Gastroesophageal sphincter (tissue), 4 donors: ENCODE measurements around the gene RAB11A. TPM values are rescaled to one million over a fixed set of nuclear protein-coding genes. Genes with fewer than 3 reads are reported as not detected.
A peak's percentile ranks its signal among the peaks of the same experiment; 100 is the strongest.
"Not testable (repeated sequence)": the region's sequence is repeated elsewhere in the genome, so short reads cannot be mapped to it uniquely, and the experiment has no call there.

Experiments
- ATAC-seq: fragments of 150-250 bp; one replicate; pipeline ENCODE4 v1.9.1; 2016; ENCODE audit warnings: mild to moderate bottlenecking, moderate library complexity
- H3K27ac ChIP-seq, 4 donors: fragments of 200-600 bp; sonication (generic) in 3 of 4; 1 replicate in 3 of 4; 2 replicates in 1 of 4; pipeline ENCODE4 v1.5.1; 2016 to 2019
- H3K27me3 ChIP-seq: fragments of 200-600 bp; sonication (generic); one replicate; pipeline ENCODE4 v1.5.1; 2019
- H3K36me3 ChIP-seq, 2 donors: fragments of 200-600 bp; sonication (generic); one replicate each; pipeline ENCODE4 v1.5.1; 2019; ENCODE audit warnings: control low read depth in 1 of 2
- H3K4me1 ChIP-seq, 3 donors: fragments of 200-600 bp; sonication (generic); 1 replicate in 2 of 3; 2 replicates in 1 of 3; pipeline ENCODE4 v1.5.1; 2016 to 2019; ENCODE audit warnings: control low read depth in 2 of 3
- H3K4me3 ChIP-seq, 2 donors: fragments of 200-600 bp; sonication (generic); one replicate each; pipeline ENCODE4 v1.5.1; 2019; ENCODE audit warnings: mild to moderate bottlenecking in 1 of 2, moderate library complexity in 1 of 2
- H3K9me3 ChIP-seq, 3 donors: fragments of 200-600 bp; sonication (generic); one replicate each; pipeline ENCODE4 v1.5.1; 2017 to 2019; ENCODE audit warnings: control low read depth in 2 of 3
- CTCF ChIP-seq, 4 experiments: fragments of 200-600 bp in 2 of 4; fragments of 450-650 bp in 2 of 4; sonication (generic) in 1 of 4; IDR thresholded peaks; one replicate each; pipeline ENCODE4 v1.5.1; 2017 to 2019; ENCODE audit warnings: antibody characterized with exemption in 4 of 4, mild to moderate bottlenecking in 2 of 4, moderate library complexity in 2 of 4
- EP300 ChIP-seq: sonication (generic); formaldehyde crosslinking; IDR thresholded peaks from one replicate; pipeline ENCODE4 v1.6.1; 2017; ENCODE audit warnings: antibody characterized with exemption, mild to moderate bottlenecking
- POLR2A ChIP-seq, 2 donors: fragments of 450-650 bp; IDR thresholded peaks; one replicate each; pipeline ENCODE4 v1.6.1; 2017; ENCODE audit warnings: antibody characterized with exemption in 2 of 2, mild to moderate bottlenecking in 2 of 2, moderate library complexity in 1 of 2
- POLR2AphosphoS5 ChIP-seq: sonication (generic); formaldehyde crosslinking; IDR thresholded peaks from one replicate; pipeline ENCODE4 v1.6.1; 2017; ENCODE audit warnings: antibody characterized with exemption
- WGBS, 2 donors: methylation state at CpG; one replicate each; pipeline ENCODE4 v1.1.5; 2018; ENCODE audit warnings: low coverage in 1 of 2; 5-methylcytosine and 5-hydroxymethylcytosine counted together
- total RNA-seq, 4 donors: library from RNA; depleted of rRNA; stranded (reverse); fragments of >200 nt; gene quantifications; one replicate each; pipeline ENCODE4 v1.1.0, GENCODE V29; 2016

RAB11A gene
- total RNA-seq, 4 donors from 2014 or later: 120 to 257 (median 135) TPM

GRCh38 chr15:65857718-65858402 lies 11.4 kb upstream of the RAB11A start:
- Histone ChIP-seq H3K9me3 (no peaks in the 10 kb centered on the region), H3K36me3 (no peaks in the 10 kb centered on the region), H3K27ac (no peak overlapping the region), H3K4me1 (no peaks in the 10 kb centered on the region), H3K27me3 (no peaks in the 10 kb centered on the region), H3K4me3 (no peak overlapping the region)
- WGBS, 2 donors: 57 to 68% methylated on average over 5 of the region's 5 CpGs
- TF ChIP-seq POLR2AphosphoS5 (no peak), CTCF (IDR thresholded peaks at IDR 0.05) (no peak), POLR2A (IDR thresholded peaks at IDR 0.05) (no peak), EP300 (no peak)
- ATAC-seq: no peak

GRCh38 chr15:65862682-65863081 lies 6.6 kb upstream of the RAB11A start:
- WGBS, 2 donors: 0% methylated on average over 1 of the region's 1 CpG
- H3K36me3 ChIP-seq: no peaks in the 10 kb centered on the region
- no peak overlapping the region for H3K4me3 ChIP-seq
- H3K4me1 ChIP-seq: no peaks in the 10 kb centered on the region
- no peaks in the 10 kb centered on the region for H3K27me3 ChIP-seq
- no peaks in the 10 kb centered on the region for H3K9me3 ChIP-seq
- TF ChIP-seq POLR2A (IDR thresholded peaks at IDR 0.05) (no peak), CTCF (IDR thresholded peaks at IDR 0.05) (peak in 1 of 4 experiments; percentile 36), EP300 (no peak), POLR2AphosphoS5 (no peak)
- ATAC-seq: peak; percentile 43
- no peak overlapping the region for H3K27ac ChIP-seq

- TF ChIP-seq POLR2A (IDR thresholded peaks at IDR 0.05) (no peak), CTCF (IDR thresholded peaks at IDR 0.05) (no peak), EP300 (no peak), POLR2AphosphoS5 (no peak)
- 85% methylated on average over 5 of the region's 6 CpGs; no CpG with 5 or more reads in 1 of the 2 donors for WGBS, 2 donors
Measured at GRCh38 chr15:65863106-65863505, 6.2 kb upstream of the RAB11A start.

GRCh38 chr15:65867244-65867643 lies 2.0 kb upstream of the RAB11A start:
- Histone ChIP-seq H3K9me3 (no peaks in the 10 kb centered on the region), H3K4me3 (no peak overlapping the region), H3K36me3 (no peaks in the 10 kb centered on the region), H3K4me1 (peaks cover 0 to 24% (median 0%) of the 10 kb centered on the region in 3 donors), H3K27me3 (no peaks in the 10 kb centered on the region), H3K27ac (no peak overlapping the region)
- WGBS, 2 donors: 81 to 100% methylated on average over 3 of the region's 3 CpGs
- TF ChIP-seq EP300: no peak
- TF ChIP-seq POLR2A (IDR thresholded peaks at IDR 0.05): no peak
- TF ChIP-seq POLR2AphosphoS5: no peak
- no peak for TF ChIP-seq CTCF (IDR thresholded peaks at IDR 0.05)
- no peak for ATAC-seq

More at GRCh38 chr15:65863106-65863505, 6.2 kb upstream of the RAB11A start:
- ATAC-seq: no peak
- Histone ChIP-seq H3K27ac (no peak overlapping the region), H3K27me3 (no peaks in the 10 kb centered on the region), H3K9me3 (no peaks in the 10 kb centered on the region), H3K4me1 (no peaks in the 10 kb centered on the region), H3K4me3 (no peak overlapping the region), H3K36me3 (no peaks in the 10 kb centered on the region)

GRCh38 chr15:65867933-65868332 lies 1.4 kb upstream of the RAB11A start:
- H3K27ac ChIP-seq, H3K9me3 ChIP-seq, H3K36me3 ChIP-seq, H3K27me3 ChIP-seq, H3K4me3 ChIP-seq, ATAC-seq: not testable (repeated sequence)
- WGBS, 2 donors: 95 to 100% methylated on average over 3 to 6 of the region's 6 CpGs
- peaks cover 0 to 31% (median 0%) of the 10 kb centered on the region in 3 donors for H3K4me1 ChIP-seq
